Mononuclear cell (primary cell): ENCODE results near the gene CYP11A1. TPM values are rescaled to one million over a fixed set of nuclear protein-coding genes. Genes with fewer than 3 reads are reported as not detected.
"Not testable (repeated sequence)": the region's sequence is repeated elsewhere in the genome, so short reads cannot be mapped to it uniquely, and the experiment has no call there.

Source experiments
- H3K27me3 ChIP-seq: 2 replicates; pipeline ENCODE4 v1.6.0; 2011; ENCODE audit warnings: low read length, control low read depth; ENCODE audit not compliant: insufficient read depth
- H3K4me1 ChIP-seq: 2 replicates; pipeline ENCODE4 v1.5.1; 2011; ENCODE audit warnings: mild to moderate bottlenecking, low read length, control low read depth; ENCODE audit not compliant: insufficient read depth
- H3K4me3 ChIP-seq: 2 replicates; pipeline ENCODE4 v1.5.1; 2011; ENCODE audit warnings: mild to moderate bottlenecking, low read length, moderate library complexity
- H3K9me3 ChIP-seq: 2 replicates; pipeline ENCODE4 v1.5.1; 2011; ENCODE audit warnings: low read depth, mild to moderate bottlenecking, control low read depth, low read length
- total RNA-seq: library from RNA; depleted of rRNA; stranded (reverse); fragments of >200 nt; gene quantifications from one replicate; pipeline ENCODE4 v1.2.3, GENCODE V29; 2012

CYP11A1 gene
- total RNA-seq, 1 donor = 0.42 TPM

- H3K9me3 ChIP-seq, H3K4me3 ChIP-seq, H3K27me3 ChIP-seq, H3K4me1 ChIP-seq: not testable (repeated sequence)
These were observed 9.9 kb downstream of the CYP11A1 start for GRCh38 chr15:74357514-74357913.

DNA sequence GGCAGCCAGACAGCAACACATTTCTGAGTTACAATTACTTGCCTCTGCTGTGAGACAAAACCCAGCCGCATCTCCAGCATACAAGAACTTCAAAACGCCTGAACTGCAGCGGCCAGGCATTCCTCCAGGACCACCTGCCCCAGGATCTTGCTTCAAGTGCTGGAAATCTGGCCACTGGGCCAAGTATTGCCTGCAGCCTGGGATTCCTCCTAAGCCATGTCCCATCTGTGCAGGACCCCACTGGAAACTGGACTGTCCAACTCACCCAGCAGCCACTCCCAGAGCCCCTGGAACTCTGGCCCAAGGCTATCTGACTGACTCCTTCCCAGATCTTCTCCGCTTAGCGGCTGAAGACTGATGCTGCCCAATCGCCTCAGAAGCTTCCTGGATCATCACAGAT, 11.4 kb downstream of the CYP11A1 start:
- H3K27me3 ChIP-seq, H3K4me1 ChIP-seq, H3K9me3 ChIP-seq, H3K4me3 ChIP-seq: not testable (repeated sequence)

DNA sequence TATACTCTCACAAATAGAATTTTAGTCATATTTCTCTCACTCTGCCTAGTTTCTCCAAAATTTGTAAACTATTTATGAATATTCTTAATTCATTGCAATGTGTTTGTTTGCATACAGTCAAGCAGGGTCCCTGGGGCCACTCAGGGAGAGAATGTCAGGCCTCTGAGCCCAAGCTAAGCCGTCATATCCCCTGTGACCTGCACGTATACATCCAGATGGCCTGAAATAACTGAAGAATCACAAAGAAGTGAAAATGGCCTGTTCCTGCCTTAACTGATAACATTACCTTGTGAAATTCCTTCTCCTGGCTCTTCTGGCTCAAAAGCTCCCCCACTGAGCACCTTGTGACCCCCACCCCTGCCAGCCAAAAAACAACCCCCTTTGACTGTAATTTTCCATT, 13.5 kb downstream of the CYP11A1 start:
- H3K4me1 ChIP-seq, H3K4me3 ChIP-seq, H3K9me3 ChIP-seq, H3K27me3 ChIP-seq: not testable (repeated sequence)

GRCh38 chr15:74352393-74352910, 15.0 kb downstream of the CYP11A1 start:
- H3K27me3 ChIP-seq = peaks cover 3% of the 10 kb centered on the region
- no peak overlapping the region for H3K4me3 ChIP-seq
- no peaks in the 10 kb centered on the region for H3K4me1 ChIP-seq
- no peaks in the 10 kb centered on the region for H3K9me3 ChIP-seq

DNA sequence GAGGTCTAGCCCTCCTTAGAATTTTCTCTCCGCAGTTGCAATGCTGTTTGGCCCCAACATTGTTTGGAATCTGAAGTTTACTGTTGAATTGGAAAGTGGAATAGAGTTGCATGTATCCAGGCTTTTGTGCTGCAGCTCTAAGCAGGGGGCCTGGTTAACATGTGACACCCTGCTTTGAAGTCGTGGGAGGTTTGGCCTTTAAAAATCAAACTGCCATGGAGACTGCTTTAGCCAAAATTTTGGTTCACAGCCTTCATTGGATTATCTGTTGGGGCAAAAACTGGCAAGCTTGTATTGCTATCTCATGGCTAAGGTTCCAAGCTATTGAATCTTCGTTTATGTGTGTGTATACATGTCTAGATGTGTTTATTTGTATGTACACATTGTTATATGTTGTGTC, 15.8 kb downstream of the CYP11A1 start:
- H3K4me3 ChIP-seq = no peak overlapping the region
- H3K27me3 ChIP-seq = peaks cover 3% of the 10 kb centered on the region
- H3K4me1 ChIP-seq = no peaks in the 10 kb centered on the region
- H3K9me3 ChIP-seq = no peaks in the 10 kb centered on the region

- Histone ChIP-seq H3K4me1 (no peaks in the 10 kb centered on the region), H3K4me3 (no peak overlapping the region), H3K27me3 (peaks cover 3% of the 10 kb centered on the region), H3K9me3 (no peaks in the 10 kb centered on the region)
These were observed 16.9 kb downstream of the CYP11A1 start for GRCh38 chr15:74350295-74351275.

GRCh38 chr15:74349241-74349778, 18.1 kb downstream of the CYP11A1 start:
- no peak overlapping the region for H3K4me3 ChIP-seq
- no peaks in the 10 kb centered on the region for H3K9me3 ChIP-seq
- H3K4me1 ChIP-seq = no peaks in the 10 kb centered on the region
- H3K27me3 ChIP-seq = peaks cover 3% of the 10 kb centered on the region

DNA sequence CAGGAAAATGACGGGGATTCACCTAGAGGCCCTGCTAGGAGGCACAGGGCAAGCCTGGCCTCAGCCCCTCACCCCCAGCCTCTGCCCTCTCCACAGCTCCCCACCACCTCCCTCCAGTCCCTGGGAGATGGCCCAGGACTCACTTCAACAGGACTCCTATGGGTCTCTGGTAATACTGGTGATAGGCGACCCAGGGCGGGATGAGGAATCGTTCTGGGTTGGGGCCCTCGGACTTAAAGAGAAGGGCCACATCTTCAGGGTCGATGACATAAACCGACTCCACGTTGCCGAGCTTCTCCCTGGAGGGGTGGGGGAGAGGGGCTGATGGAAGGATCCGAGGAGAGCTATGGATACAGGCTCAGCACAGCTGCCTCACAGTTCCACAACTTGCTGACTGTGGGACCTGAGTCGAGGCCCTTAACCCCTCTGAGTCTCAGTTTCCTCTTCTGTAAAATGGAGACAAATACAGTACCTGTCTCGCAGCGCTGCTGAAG, 19.6 kb downstream of the CYP11A1 start:
- Histone ChIP-seq H3K9me3 (no peaks in the 10 kb centered on the region), H3K4me1 (no peaks in the 10 kb centered on the region), H3K4me3 (no peak overlapping the region), H3K27me3 (no peaks in the 10 kb centered on the region)

DNA sequence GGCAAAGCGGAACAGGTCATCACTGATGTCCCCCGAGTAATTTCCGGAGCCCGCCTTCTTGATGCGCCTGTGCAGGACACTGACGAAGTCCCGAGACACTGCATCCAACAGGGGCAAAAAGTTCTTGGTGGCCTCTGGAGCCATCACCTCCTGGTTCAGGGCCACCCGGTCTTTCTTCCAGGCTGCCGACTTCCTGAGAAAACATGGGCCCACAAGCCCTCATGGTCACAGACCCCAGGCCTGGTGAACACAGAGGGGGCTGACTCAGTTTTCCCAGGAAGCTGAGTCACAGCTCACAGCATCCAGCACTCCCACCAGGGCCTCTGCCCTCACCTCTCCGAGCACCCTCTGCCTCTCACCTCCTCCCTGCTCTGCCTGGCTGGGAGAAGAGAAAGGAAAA, 22.4 kb downstream of the CYP11A1 start:
- Histone ChIP-seq H3K4me3 (no peak overlapping the region), H3K27me3 (no peaks in the 10 kb centered on the region), H3K4me1 (peaks cover 5% of the 10 kb centered on the region), H3K9me3 (no peaks in the 10 kb centered on the region)

DNA sequence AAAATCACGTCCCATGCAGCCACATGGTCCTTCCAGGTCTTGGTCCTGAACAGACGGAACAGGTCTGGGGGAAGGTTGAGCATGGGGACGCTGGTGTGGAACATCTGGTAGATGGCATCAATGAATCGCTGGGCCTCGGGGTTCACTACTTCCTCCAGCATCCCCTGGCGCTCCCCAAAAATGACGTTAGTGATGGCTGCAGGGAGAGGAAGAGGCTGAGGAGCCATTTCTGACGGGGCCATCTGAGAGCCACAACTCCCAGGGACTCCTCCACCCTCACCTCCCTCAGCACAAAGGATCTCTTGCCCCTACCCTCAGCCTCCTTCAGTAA, 23.7 kb downstream of the CYP11A1 start:
- H3K4me3 ChIP-seq = no peak overlapping the region
- no peaks in the 10 kb centered on the region for H3K9me3 ChIP-seq
- no peaks in the 10 kb centered on the region for H3K27me3 ChIP-seq
- peaks cover 12% of the 10 kb centered on the region for H3K4me1 ChIP-seq

DNA sequence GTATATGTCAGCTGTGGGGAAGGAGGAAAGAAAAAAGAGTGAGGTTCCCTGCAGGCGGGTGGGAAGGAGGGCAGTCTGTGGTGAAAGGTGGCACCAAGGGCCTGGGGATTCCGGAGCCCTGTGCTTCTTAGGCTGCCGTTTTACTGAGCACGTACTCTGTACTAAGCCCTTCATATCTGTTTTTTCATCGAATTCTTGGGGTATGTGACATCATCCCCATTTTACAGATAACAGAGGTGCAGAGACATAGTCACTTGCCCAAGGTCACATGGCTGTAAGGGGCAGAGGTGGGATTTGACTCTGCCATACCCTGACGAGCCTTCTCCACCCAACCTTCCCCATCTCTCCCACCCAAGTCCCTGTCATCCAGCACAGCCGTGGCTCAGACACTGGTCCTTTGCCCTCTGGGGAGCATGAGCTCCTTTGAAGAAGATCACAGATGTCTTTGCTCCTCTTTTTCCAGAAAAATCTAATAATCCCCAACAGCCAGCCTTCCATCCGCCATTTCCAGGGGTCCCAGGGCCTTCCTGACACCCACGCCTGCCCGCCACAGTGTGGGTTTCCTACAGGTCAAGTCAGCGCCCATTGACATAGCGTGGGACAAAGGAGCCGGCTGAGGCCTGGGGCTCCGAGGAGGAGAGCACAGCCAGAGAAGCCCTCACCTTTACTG, 24.2 kb downstream of the CYP11A1 start:
- H3K27me3 ChIP-seq = no peaks in the 10 kb centered on the region
- no peaks in the 10 kb centered on the region for H3K9me3 ChIP-seq
- peaks cover 12% of the 10 kb centered on the region for H3K4me1 ChIP-seq
- H3K4me3 ChIP-seq = no peak overlapping the region

DNA sequence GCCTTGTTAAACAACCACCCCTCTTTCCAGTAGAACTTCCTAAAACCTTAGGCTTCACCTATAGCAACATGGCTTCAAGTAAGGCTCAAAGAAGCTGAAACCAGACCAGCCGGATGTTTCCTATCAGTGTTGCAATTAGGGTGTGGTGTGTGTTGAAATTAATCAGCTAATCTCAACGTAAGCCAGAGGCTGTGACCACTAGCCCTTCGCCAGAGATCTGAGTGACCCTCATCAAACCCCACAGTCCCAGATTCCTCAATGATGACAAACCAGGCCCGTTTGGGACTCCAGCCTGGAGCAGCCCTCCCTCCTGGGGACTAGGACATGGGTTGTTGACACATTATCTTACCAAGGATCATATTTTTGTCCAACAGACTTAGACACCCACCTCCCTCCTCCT, 27.3 kb downstream of the CYP11A1 start:
- Histone ChIP-seq H3K27me3 (no peaks in the 10 kb centered on the region), H3K9me3 (no peaks in the 10 kb centered on the region), H3K4me1 (peaks cover 12% of the 10 kb centered on the region)

DNA sequence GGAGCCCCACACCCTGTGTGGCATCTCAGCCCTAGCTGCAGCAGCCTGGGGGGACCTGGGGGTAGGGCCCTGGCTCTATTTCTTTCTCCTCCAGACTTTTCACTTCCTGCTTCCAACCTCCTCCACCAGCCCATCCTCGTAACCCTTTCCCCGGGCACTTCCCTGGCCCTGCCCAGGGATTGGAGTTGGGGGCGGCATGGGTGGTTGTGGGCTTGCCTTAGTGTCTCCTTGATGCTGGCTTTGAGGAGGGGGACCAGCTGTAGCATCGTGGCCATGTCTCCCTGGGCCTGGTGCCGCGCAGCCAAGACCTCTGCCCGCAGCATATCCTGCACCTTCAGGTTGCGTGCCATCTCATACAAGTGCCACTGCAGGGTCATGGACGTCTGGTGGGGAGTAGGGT, 28.1 kb downstream of the CYP11A1 start:
- Histone ChIP-seq H3K4me1 (peaks cover 12% of the 10 kb centered on the region), H3K4me3 (no peak overlapping the region), H3K27me3 (no peaks in the 10 kb centered on the region), H3K9me3 (no peaks in the 10 kb centered on the region)

More for the DNA sequence above, 27.3 kb downstream of the CYP11A1 start:
- no peak overlapping the region for H3K4me3 ChIP-seq

GRCh38 chr15:74338676-74339075, 28.8 kb downstream of the CYP11A1 start:
- Histone ChIP-seq H3K4me3 (no peak overlapping the region), H3K9me3 (no peaks in the 10 kb centered on the region), H3K4me1 (peaks cover 12% of the 10 kb centered on the region), H3K27me3 (no peaks in the 10 kb centered on the region)

GRCh38 chr15:74337607-74338211, 29.7 kb downstream of the CYP11A1 start:
- no peak overlapping the region for H3K4me3 ChIP-seq
- no peaks in the 10 kb centered on the region for H3K9me3 ChIP-seq
- H3K27me3 ChIP-seq = no peaks in the 10 kb centered on the region
- H3K4me1 ChIP-seq = peaks cover 12% of the 10 kb centered on the region
